ELR (cell line): ENCODE results near the gene DPCD.

Experiments
- DNase-seq: peaks from one replicate; pipeline ENCODE4 v3.0.0-alpha.2; 2015; ENCODE audit warnings: low read depth

Gene DPCD

GRCh38 chr10:101587725-101588653, at the start of gene DPCD, which contains the start of gene POLL:
Gene DPCD (plus strand): TSS chr10:101588321. CDS start chr10:101588337, 16 bp downstream.
Gene POLL (minus strand): TSS chr10:101588257. CDS start chr10:101587360, 897 bp downstream.
- peak; percentile 97 for DNase-seq

GRCh38 chr10:101538446-101538845, 49.7 kb upstream of the DPCD start:
- DNase-seq: no peak

DNA sequence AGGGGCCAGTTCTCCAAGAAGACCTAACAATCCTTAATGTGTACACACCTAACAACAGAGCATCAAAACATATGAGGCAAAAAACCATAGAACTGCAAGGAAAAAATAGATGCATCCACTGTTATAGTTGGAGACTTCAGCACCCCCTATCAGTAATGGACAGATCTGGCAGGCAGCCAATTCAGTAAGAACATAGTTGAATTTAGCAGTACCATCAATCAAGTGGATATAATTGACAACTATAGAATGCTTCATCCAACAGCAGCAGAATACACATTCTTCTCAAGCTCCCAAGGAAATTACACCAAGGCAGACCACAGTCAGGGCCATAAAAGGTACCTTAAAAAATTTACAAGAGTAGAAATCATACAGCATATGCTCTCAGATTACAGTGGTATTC, 42.2 kb upstream of the DPCD start:
- no peak for DNase-seq

DNA sequence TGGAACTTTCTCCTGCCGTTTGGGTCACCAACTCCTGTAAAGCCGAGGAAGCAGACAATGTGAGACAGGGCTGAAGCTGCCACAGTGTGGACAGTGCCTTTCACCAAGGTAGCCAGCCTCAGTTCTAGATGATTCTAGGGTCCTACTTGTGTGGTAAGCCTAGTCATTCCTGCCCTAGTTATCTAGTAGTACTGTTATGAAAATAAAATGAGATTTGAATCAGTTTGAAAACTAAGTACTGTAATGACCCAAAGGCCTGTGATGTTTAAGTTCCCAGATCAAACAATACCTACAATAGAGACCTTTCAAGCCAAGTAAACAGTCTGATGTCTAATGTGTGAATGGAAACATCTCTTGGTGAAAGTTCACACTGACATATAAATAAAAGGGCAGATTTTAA, 37.2 kb upstream of the DPCD start:
- DNase-seq: no peak

DNA sequence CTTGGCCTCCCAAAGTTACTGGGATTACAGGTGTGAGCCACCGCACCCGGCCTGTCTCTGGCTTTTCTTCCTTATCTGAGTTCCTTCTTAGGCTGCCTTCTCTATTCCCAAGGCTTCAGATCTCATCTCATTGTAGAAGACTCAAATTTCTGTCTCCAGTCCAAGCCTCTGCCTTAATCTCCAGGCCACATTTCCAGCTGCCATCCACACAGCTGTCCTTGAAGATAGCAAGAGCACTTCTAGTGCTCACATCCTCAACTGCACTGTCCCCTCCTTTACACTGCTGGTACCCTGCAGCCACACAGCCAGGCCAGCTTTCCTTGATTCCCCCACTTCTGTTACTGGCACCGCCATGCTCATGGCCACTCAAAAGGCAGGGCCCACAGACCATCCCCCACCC, 35.7 kb upstream of the DPCD start:
- DNase-seq: no peak

DNA sequence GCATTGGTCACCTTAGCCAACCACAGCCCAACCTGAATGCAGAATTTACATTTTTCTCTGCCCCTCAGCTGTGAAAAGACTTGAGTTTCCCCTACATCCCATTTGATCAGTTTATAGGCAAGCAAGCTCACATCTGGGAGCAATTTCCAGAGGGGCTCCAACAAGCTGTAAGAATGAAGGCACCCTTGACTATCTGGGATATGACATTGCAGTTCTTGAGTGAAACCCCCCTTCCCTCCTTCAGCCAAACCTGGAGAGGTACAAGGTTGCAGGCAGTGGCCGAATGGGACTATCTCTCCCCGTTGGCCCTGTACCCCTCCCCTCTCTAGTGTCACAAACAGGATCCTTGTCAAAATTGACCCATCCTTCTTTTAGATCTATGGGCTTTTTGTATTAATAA, 30.6 kb upstream of the DPCD start:
- no peak for DNase-seq

DNA sequence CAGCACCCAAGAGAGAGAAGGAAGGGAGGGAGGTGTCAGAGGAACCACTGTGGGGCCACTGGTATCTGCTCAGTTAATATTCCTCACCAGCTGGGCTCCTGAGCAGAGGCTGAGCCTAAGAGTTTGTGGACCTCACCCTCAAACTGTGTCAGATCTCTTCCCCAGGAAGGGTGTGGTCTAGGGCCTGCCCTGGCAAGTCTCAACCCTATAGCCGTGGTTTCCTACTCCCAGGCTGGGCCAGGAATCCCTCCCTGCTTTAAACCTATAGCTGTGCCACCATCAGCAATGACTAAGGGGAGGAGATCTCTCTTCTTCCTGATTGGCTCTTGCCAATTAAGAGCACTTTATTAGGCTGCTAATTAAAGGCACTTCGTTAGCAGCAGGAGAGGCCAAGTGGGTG, 29.9 kb upstream of the DPCD start:
- DNase-seq: no peak

- DNase-seq: no peak
These were observed 29.2 kb upstream of the DPCD start for GRCh38 chr10:101558671-101559595.

GRCh38 chr10:101559596-101560297, 28.4 kb upstream of the DPCD start:
- DNase-seq: no peak

DNA sequence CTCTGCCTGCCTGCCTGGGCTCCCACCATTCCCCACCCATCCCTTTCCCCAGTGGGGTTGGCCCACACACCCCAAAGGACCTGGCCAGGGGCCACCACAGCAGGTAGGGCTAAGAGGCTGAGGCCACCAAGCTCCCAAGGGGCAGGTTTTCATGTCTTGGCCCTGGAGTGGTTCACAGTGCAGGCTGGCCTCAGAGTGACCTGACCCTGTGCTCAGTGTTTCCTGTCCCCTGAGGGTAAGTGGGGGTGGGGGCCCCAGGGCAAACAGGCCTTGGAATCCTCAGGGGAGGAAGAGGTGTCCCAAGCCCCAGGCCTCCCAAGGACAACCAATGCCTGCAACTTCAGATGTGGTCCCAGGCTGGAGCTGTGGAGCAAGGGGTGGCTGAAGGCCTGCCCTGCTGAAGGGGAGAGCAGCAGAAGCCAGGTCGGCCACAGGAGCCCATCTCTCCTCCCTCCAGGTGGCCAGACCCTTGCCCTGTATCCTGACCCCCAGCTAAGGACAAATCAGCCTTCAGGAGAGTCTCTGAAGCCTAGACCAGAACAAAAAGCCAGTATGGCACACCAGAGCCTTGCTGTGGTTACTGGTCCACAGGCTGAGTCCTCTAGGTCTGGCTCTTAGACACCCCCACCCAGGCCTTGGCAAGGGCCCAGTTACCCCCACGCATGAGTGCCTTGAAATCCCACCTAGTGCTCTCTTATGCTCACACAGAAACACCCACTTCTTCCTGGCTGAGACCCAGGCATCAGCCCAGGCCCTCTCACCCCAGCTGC, 27.6 kb upstream of the DPCD start:
- no peak for DNase-seq

DNA sequence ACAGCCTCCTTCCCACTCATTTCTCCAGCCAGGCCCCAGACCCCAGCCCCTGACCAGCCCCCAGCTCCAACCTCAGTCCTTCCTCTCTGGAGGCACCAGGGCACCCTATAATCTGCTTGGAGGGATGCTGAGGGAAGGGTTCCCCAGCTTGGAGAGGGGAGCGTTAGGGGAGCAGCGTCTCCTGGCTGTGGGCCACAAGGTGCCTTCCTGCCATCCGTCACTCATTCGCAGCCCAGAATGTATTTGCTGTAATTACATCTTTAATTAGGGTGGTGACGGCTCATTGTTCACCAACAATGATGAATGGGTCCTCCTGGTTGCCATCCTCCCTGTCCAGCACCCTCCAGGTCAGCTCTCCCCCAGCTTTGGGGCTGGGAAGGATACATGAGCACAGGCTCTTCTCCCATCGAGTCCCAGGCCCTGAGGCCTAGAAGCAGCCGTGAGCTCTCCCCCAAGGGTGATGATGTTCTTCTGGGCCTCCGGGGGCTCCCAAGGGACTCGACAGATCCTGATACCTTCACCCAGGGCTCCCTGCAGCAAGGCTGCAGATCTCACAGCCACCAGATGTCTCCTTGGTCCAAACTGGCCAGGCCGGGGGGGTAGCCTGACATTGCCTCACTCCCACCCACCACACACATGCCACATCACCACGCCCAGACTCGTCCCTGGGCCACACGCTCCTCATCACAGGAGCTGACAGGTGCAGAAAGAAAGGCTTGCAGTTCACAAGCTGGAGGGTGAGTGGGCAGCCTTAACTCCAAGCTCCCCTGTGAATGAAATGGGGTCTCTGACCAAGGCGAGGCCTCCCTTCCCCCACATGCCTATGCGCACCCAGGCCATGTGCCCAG, 26.8 kb upstream of the DPCD start:
- no peak for DNase-seq

GRCh38 chr10:101562231-101562630, 25.9 kb upstream of the DPCD start:
- DNase-seq: no peak

DNA sequence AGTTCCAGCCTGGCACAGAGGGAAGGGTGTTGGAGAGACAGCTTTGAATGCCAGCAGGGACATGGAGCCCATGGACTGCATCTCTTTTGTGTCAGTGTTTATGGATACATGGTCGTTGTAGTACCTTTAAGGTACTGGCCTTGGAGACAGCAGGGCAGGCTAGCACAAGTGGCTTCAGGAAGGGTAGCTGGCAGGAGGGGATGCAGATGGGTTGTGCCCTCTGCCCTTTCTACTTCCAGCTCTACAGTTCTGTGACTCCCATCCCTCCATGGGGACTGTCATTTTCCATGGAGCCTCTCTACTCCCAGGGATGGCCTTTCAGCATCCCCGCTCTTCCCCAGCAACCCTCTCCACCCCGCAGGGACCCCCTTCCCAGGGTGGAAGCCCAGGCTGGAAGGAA, 25.1 kb upstream of the DPCD start:
- DNase-seq: no peak

DNA sequence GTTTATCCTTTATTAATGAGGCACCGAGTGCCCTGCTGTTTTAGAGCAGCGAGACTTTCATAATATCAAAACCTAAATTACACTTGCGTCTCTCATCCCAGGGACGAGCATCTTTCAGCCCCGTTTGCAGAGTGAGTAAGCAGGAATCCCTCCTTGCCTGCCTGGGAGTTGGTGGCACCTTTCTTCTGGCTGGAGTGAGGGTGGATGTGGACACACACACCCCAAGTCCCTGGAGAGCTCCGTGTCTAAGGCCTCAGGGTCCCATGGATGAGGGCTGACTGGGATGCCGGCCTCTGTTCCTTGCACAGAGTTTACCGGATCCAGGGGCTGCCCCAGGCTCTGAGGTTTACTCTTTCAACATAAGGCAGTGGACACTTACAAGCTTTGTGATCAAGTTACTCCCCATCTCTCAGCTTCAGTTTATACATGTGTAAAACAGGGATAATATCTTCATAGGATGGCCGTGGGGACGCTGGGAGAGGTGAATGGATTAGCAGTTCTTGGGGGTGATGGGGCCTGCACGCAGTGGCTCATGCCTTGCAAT, 24.6 kb upstream of the DPCD start:
- no peak for DNase-seq

GRCh38 chr10:101564490-101564991, 23.6 kb upstream of the DPCD start:
- DNase-seq: no peak

DNA sequence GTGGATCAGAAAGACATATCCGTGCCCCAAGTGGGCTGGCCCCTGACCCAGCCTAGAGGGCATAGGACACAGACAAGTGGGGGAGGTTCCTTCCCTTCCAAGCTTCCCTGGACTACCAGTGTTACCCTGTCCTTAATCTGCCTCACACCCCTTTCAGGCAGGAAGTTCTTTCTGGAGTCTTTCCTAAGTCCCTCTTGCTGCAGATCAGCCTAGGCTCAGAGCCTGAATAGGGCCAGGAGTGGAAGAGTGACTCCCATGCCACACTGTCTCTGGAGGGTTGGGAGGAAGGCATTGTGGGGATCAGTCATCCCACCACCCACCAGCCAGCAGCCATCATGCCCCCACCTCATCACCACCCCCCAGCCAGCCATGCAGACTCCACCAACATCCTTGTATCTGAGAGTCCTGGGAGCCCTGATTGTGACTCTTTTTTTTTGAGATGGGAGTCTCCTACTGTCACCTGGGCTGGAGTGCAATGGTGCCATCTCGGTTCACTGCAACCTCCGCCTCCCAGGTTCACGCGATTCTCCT, 22.7 kb upstream of the DPCD start:
- no peak for DNase-seq

DNA sequence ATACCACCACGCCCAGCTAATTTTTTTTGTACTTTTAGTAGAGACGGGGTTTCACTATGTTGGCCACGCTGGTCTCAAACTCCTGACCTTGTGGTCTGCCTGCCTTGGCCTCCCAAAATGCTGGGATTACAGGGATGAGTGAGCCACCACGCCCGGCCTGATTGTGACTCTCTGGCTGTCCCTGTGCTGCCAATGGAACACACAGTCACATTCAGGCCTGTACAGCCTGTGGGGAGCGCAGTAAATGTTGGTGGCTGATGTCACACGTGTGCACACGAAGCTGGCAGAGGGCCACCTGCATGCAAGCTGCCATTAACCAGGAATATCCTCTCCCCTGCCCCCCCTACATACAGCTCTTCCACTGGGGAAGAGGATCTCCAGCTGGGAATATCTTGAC, 22.2 kb upstream of the DPCD start:
- DNase-seq: no peak

DNA sequence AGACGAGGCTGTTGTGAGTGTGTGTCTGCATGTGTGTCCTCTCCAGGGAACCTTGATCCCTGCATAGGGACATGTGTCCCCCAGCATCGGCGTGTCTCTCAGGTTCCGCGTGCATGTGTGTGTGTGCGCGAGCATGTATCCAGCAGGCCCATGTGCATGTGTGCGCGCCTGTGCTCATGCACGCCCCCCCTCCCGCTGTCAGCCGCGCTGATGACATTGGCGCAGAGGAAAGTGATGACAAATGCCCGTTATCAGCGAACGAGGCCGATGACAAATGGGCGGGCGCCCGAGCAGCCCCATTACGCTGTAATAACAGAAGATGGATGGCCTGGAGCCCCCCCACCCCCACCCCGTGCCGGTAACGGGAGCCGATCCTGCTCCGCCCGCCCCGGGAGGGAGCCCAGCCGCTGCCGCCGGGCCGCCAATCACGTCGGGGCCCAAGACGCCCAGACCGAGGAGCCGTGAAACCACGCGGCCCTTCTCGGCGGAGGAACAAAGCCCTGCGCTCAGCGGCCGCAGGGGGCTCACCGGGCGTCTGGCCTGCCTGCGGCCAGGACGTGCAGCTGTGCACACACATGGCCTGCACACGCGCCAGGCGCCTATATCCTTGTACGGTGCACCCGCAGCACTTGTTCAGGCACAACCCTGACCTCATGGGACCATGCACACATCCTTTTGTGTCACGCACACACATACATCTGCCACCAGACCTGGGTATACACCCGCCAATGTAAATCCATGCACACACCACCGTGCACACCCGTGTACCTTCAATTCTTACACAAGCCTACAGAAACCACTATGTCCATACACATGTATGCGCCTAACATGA, 21.6 kb upstream of the DPCD start:
- DNase-seq: peak; percentile 21
